GM13976 (cell line): ENCODE measurements around the gene ANXA10.
"Not testable (repeated sequence)": the region's sequence is repeated elsewhere in the genome, so short reads cannot be mapped to it uniquely, and the experiment has no call there.

Source experiments
- DNase-seq: peaks from one replicate; pipeline ENCODE4 v3.0.0; 2012; ENCODE audit warnings: low spot score
- CTCF ChIP-seq: IDR thresholded peaks from 2 replicates; pipeline ENCODE4 v1.5.1; 2012; ENCODE audit warnings: borderline replicate concordance, mild to moderate bottlenecking; ENCODE audit not compliant: insufficient read depth; ENCODE audit errors: extremely low read depth, missing control alignments, control extremely low read depth
- in situ Hi-C: fragments of 300-500 bp; cut with MboI; formaldehyde crosslinking; loops from one replicate; pipeline ENCODE4 v1.12.0; 2022; ENCODE audit warnings: low sequenced_read_pairs, mixed read lengths, inconsistent platforms; ENCODE audit not compliant: unreplicated experiment

ANXA10 gene

DNA sequence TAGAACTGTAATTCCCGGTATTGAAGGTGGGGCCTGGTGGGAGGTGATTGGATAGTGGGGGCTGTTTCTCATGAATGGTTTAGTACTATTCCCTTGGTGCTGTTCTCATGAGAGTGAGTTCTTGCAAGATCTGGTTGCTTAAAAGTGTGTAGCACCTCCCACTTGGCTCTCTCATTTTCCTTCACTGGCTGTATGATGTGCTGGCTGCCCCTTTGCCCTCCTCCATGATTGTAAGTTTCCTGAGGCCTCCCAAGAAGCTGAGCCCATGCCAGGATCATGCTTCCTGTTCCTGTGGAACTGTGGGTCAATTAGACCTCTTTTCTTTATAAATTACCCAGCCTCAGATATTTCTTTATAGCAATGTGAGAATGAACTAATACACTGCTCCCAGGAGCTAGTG is 8.7 kb downstream of the ANXA10 start:
- in situ Hi-C loops: no loop called here
- no peak for DNase-seq
- TF ChIP-seq CTCF: no peak

GRCh38 chr4:168102403-168102802 is 10.1 kb downstream of the ANXA10 start:
- TF ChIP-seq CTCF: no peak
- no peak for DNase-seq
- in situ Hi-C loops: no loop called here

DNA sequence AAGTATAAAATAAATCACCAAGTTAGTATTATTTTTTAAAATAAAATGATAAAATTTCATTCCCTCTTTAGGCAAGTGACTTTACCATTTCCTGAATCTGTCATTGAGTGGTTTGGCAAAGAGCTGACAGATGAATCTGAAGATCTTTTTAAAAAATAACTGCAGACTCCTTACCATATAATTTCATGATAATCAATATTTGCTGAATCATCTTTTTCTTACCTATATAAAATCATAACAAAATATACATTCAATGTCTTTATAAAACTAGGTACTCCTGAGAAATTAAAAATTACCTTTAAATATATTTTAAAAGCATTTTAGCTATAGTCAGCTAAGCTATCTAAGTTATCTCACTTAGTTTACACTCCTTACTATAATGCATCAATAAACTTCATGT is 17.2 kb downstream of the ANXA10 start:
- in situ Hi-C loops: no loop called here
- TF ChIP-seq CTCF: no peak
- no peak for DNase-seq

DNA sequence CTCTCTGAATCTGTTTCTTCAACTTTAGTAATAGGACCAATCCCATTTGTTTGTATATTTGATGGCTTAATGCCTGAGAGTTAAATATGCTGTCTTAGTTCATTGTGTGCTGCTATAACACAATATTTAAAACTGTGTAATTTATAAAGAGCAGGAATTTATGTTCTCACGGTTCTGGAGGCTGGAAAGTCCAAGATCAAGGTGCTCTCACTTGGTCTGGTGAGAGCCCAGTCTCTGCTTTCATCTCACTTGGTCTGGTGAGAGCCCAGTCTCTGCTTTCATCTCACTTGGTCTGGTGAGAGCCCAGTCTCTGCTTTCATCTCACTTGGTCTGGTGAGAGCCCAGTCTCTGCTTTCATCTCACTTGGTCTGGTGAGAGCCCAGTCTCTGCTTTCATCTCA is 20.7 kb downstream of the ANXA10 start:
- DNase-seq, in situ Hi-C loops: not testable (repeated sequence)

GRCh38 chr4:168118116-168118655 is 25.8 kb downstream of the ANXA10 start:
- no peak for DNase-seq
- no peak for TF ChIP-seq CTCF
- in situ Hi-C loops: no loop called here

GRCh38 chr4:168119100-168119499 is 26.8 kb downstream of the ANXA10 start:
- no peak for TF ChIP-seq CTCF
- in situ Hi-C loops: no loop called here
- DNase-seq: no peak

- DNase-seq: no peak
- in situ Hi-C loops: no loop called here
- TF ChIP-seq CTCF: no peak
Measured at GRCh38 chr4:168119890-168120289, 27.6 kb downstream of the ANXA10 start.
